NCI-H2171 treated with DMSO at 0.1 percent for 48 hours (cell line): ENCODE measurements around the gene GPAT3.
"Not testable (repeated sequence)": the region's sequence is repeated elsewhere in the genome, so short reads cannot be mapped to it uniquely, and the experiment has no call there.

Source experiments
- DNase-seq: peaks from one replicate; lab custom pipeline; 2025; lab: John Stamatoyannopoulos, UW

GPAT3 gene

DNA sequence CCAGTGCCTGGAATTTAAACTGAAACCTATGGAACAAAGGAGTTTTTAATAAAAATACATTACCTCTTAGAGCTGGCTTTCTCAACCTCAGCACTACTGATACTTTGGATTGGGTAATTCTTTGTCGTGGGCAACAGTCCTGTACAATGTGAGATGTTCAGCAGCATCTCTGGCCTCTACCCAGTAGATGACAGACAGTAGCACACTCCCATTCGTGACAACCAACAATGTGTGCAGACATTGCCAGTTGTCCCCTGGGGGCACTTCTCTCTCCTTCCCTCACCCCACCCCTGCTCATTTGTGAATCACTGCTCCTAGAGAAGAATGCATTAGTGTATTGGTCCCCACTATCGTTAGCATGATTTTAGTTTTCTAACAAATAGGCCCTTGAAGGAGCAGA lies 16.2 kb downstream of the GPAT3 start:
- DNase-seq: no peak

DNA sequence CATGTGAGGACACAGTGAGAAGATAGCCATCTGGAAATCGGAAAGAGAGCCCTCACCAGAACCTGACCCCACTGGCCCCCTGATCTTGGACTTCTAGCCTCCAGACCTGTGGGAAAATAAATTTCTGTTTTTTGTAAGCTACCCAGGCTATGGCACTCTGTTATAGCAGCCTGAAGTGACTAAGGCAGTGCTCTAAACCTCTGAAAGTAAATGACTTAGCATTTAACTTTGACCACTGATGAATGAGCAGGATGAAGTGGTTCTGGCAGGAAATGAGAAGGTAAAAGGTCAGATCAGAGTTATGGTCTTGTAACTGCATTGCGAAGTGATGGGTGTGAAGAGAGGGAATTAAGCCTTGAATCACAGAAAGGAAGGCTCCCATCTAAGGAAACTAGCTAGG lies 17.0 kb downstream of the GPAT3 start:
- no peak for DNase-seq

GRCh38 chr4:83556006-83556707 lies 20.2 kb downstream of the GPAT3 start:
- no peak for DNase-seq

GRCh38 chr4:83556816-83557215 lies 20.9 kb downstream of the GPAT3 start:
- DNase-seq: peak; percentile 2

DNA sequence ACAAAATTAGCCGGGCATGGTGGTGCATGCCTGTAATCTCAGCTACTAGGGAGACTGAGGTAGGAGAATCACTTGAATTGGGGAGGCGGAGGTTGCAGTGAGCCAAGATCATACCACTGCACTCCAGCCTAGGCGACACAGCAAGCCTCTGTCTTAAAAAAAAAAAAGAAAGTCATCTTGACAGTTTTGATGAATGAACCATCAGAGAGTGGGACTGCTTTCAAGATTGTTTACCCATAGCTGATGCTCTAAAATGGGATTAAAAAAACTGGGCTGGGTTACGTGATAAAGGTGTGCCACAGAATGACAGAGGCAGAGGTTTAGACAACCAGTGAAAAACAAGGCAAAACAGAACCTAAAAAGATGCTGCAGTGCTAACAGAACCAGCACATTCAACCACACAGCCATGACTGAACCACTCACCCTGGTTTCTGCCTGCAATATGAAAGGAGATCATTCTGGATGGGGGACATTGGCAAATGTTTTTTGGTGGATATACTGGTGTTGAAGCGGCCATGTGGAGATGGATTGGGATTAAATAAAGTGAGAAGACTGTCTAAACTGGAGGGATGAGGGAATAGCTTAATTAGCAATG lies 22.2 kb downstream of the GPAT3 start:
- no peak for DNase-seq

- DNase-seq: no peak
Measured at GRCh38 chr4:83558680-83559079, 22.8 kb downstream of the GPAT3 start.

DNA sequence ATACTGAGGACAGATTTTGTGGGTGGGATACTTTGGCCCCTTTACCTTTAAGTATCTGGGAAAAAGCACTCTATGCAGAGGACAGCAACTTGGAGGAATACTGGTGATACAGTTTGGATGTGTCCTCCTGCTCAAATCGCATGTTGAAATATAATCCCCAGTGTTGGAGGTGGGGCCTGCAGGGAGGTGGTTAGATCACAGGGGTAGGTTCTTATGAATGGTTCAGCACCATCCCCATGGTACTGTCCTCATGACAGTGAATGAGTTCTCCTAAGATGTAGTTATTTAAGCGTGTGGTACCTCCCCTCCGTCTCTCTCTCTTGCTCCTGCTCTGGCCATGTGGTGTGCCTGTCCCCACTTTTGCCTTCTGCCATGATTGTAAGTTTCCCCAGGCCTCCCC lies 24.6 kb downstream of the GPAT3 start:
- no peak for DNase-seq

- no peak for DNase-seq
Measured at GRCh38 chr4:83561381-83561780, 25.5 kb downstream of the GPAT3 start.

DNA sequence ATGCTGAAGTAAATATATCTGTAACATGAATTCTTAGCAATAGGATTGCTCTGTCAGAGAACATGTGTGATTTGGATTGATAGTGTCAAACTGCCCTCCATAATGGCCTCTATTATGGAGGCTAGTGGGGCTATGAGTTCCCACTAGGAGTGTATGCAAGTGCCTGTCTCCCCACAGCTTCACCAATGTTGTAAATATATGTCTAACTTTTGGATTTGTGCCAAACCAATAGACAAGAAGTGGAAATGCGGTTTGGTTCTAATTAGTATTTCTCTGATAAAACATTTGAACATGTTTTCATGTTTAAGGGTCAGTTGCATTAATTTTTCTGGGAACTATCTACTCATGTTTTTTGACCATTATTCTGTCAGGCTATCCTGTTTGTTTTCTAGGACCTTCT lies 28.1 kb downstream of the GPAT3 start:
- DNase-seq: no peak

GRCh38 chr4:83568062-83568461 lies 32.2 kb downstream of the GPAT3 start:
- DNase-seq: no peak

GRCh38 chr4:83569429-83569828 lies 33.5 kb downstream of the GPAT3 start:
- DNase-seq: no peak

DNA sequence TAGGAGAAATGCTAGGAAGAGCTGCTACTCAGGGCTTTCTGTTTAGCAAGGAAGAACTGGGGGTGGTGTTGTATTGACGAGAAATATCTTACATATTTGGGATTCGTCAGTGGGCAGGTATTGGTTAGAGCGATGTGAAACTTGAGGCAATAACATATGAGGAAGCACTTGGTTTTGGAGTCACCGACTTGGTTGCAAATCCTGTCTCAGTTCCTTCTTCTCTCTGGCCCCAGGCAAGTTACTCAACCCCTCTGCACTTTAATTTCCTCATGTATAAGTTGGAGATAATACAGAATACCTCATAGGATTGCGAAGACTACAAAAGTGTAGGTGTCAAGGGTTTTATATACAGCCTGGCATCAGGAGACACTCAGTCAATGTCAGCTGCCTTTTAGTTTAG lies 34.1 kb downstream of the GPAT3 start:
- DNase-seq: no peak

GRCh38 chr4:83572848-83573247 lies 36.9 kb downstream of the GPAT3 start:
- no peak for DNase-seq

- no peak for DNase-seq
Measured at GRCh38 chr4:83574247-83574646, 38.3 kb downstream of the GPAT3 start.

GRCh38 chr4:83576237-83576636 lies 40.3 kb downstream of the GPAT3 start:
- DNase-seq: not testable (repeated sequence)

GRCh38 chr4:83581411-83582288 lies 45.7 kb downstream of the GPAT3 start:
- DNase-seq: no peak

DNA sequence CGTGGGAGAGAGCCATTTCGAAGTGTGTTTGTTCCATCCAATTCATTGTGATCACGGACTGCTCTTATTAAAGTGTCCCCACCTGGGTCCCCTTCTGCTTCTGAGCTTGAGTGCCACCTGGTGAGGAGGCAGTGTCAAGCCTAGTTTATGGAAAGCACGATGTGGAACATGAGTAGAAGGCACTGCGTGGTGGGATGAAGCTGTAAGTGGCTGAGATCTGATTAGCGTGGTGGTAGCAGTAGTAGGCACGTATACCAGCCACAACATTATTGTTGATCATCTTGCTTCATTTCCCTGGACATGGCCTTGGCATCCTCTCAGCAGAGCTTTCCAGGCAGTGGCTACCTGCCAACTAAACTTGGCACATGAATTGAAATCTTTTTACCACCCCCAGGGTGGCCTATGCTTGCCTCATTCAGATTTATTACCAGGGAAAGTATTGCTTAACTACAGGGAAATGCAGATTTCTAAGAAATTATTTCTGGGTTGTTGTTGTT lies 46.4 kb downstream of the GPAT3 start:
- peak; percentile 32 for DNase-seq

DNA sequence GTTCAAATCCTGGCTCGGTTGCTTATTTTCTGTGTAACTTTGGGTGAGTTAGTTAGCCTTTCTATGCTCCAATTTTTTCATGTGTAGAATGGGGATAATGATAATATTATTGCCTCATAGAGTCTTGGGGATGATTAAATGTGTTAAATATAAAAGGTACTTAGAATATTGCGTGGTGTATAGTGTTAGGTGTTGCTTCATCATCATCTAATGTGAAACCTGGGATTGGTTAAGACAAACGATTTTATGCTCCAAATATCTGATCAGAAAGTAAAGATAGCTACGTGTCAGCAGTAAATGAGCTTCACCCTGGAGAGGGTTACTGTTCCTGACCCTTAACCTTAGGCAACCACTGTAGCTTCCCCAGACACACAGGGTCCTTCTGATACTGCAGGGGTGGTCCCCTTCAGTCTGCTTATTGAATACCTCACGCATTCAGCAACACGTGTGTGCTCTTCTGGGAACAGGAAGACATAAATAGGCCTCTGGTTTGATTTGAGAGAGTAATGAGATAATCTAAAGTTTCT lies 50.1 kb downstream of the GPAT3 start:
- DNase-seq: no peak

GRCh38 chr4:83589279-83589678 lies 53.4 kb downstream of the GPAT3 start:
- no peak for DNase-seq

DNA sequence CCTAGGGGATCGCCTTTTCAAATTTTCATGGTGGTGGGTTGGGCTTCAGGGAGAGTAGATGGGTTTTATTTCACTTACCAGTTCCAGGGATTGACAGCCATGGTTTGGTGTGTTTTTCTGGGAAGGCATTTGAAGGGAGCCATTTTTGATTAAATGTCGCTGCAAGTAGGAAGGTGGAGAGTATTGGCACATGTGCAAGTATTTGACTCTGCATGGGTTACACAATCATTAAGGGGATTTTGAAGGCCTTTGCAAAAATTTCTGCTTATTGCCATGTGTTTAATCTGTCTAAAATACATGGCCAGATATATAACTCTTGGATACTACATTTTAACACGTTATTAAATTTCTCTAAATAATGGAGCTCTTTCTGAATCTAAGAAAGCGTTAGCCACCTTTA lies 55.1 kb downstream of the GPAT3 start:
- DNase-seq: no peak

- DNase-seq: no peak
Measured at GRCh38 chr4:83591730-83592129, 55.8 kb downstream of the GPAT3 start.

DNA sequence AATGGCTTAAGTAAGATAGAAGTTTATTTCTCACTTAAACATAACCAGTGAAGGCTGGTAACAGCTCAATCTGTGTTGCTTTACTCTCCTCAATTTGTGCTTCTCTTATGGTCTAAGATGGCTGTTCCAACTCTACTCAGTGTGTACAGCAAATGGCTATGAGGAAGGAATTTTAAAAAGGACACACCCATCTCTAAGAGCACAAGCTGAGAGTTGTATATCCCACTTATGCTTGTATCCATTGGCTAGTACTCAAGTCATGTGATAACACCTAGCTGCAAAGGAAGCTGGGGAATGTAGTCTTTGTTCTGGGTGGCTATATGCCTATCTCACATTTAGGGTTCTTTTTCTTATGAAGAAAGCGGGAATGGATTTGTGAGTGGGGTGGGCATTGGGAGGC lies 63.3 kb downstream of the GPAT3 start:
- peak; percentile 43 for DNase-seq

GRCh38 chr4:83603129-83603528 lies 67.2 kb downstream of the GPAT3 start:
- DNase-seq: no peak
